Measurements from ENCODE around the gene AP5M1. TPM values are rescaled to one million over a fixed set of nuclear protein-coding genes. Genes with fewer than 3 reads are reported as not detected.

The AP5M1 gene
- total and polyA plus RNA-seq, 2 of the 13 experiments (the other 11 are each of a cell fraction or from before 2014, with no cell fraction given), result 14.8 to 35.0 TPM

DNA sequence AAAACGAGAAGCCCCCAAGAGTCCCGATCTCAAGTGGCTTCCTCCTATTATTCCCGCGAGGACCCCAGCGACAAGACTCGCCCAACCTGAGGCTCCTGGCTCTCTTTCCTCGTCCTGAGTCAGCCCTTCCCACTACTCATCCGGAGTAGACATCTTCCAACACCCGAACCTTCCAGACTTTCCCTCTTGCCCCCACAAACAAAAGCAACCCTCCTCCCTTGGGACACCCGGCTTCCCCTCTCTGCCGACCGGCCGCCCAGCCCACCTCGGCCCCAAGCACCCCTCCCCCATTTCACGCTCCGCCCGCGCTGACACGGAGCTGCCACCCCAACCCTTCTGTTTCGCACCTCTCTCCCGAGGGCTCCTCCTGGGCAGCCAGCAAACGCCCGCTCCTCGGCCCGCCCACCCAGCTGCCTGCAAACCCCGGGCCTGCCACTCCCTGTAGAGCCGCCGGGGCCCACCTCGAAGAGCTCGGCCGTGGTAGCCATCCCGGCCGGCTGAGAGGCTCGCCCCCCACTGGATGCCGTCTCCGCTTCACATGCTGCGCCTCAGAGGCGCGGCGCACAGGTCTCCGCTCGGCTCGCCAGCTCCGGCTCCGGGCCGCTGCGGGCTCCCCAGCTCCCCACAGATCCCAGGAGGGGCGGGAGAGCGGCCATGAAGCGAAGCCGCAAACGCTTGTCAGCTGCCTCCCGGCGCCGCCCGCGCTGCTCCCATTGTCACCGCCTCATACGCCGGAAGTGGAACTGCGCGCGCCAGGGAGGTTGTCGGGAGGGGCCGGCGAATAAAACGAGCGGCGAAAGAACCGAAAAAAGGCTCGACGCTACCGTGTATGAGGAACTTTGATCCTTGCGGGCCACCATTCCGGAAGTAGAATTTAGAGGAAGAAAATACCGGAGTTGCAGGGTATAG is at the start of gene AP5M1, which contains the start of gene EXOC5 (continued):
- no peak for TF ChIP-seq WIZ (CRISPR knock-in tag; IDR thresholded peaks at IDR 0.05)
- TF ChIP-seq NCOA2 (CRISPR knock-in tag; IDR thresholded peaks at IDR 0.05), result peak; percentile 54; the same call in 1 of the 2 replicates
- TF ChIP-seq ZNF747 (CRISPR knock-in tag; IDR thresholded peaks at IDR 0.05; ENCODE audit: borderline replicate concordance), result 0 out of 2 replicates have a peak, but pooled peaks have one; percentile 60
- TF ChIP-seq, protein P1, sequence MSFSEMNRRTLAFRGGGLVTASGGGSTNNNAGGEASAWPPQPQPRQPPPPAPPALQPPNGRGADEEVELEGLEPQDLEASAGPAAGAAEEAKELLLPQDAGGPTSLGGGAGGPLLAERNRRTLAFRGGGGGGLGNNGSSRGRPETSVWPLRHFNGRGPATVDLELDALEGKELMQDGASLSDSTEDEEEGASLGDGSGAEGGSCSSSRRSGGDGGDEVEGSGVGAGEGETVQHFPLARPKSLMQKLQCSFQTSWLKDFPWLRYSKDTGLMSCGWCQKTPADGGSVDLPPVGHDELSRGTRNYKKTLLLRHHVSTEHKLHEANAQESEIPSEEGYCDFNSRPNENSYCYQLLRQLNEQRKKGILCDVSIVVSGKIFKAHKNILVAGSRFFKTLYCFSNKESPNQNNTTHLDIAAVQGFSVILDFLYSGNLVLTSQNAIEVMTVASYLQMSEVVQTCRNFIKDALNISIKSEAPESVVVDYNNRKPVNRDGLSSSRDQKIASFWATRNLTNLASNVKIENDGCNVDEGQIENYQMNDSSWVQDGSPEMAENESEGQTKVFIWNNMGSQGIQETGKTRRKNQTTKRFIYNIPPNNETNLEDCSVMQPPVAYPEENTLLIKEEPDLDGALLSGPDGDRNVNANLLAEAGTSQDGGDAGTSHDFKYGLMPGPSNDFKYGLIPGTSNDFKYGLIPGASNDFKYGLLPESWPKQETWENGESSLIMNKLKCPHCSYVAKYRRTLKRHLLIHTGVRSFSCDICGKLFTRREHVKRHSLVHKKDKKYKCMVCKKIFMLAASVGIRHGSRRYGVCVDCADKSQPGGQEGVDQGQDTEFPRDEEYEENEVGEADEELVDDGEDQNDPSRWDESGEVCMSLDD (CRISPR knock-in tag; IDR thresholded peaks at IDR 0.05; ENCODE audit: borderline replicate concordance), result no peak; the same call in 1 of the 2 replicates
- TF ChIP-seq SRSF4 (IDR thresholded peaks at IDR 0.05; ENCODE audit: low read depth, low read length, poor library complexity, severe bottlenecking), result no peak
- TF ChIP-seq PBX2 (CRISPR knock-in tag; IDR thresholded peaks at IDR 0.05), result no peak
- TF ChIP-seq CHCHD3 (CRISPR knock-in tag; IDR thresholded peaks at IDR 0.05), result no peak
- no peak for TF ChIP-seq HHEX (CRISPR knock-in tag; IDR thresholded peaks at IDR 0.05)
- TF ChIP-seq, protein P2, sequence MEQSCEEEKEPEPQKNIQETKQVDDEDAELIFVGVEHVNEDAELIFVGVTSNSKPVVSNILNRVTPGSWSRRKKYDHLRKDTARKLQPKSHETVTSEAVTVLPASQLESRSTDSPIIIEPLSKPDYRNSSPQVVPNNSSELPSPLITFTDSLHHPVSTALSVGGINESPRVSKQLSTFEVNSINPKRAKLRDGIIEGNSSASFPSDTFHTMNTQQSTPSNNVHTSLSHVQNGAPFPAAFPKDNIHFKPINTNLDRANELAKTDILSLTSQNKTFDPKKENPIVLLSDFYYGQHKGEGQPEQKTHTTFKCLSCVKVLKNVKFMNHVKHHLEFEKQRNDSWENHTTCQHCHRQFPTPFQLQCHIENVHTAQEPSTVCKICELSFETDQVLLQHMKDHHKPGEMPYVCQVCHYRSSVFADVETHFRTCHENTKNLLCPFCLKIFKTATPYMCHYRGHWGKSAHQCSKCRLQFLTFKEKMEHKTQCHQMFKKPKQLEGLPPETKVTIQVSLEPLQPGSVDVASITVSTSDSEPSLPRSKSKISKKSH (CRISPR knock-in tag; IDR thresholded peaks at IDR 0.05; ENCODE audit: borderline replicate concordance), result peak; percentile 51; the same call in 1 of the 2 replicates
- no peak for TF ChIP-seq ZBTB26 (CRISPR knock-in tag; IDR thresholded peaks at IDR 0.05; ENCODE audit: borderline replicate concordance)
- TF ChIP-seq ZFP36 (IDR thresholded peaks at IDR 0.05; ENCODE audit: borderline replicate concordance, low read depth, low read length, partially characterized antibody), result no peak
- TF ChIP-seq ZNF12 (CRISPR knock-in tag; IDR thresholded peaks at IDR 0.05), result peak; percentile 15; the same call in 1 of the 2 replicates
- TF ChIP-seq ZMYM4 (CRISPR knock-in tag; IDR thresholded peaks at IDR 0.05), result peak; percentile 77
- TF ChIP-seq ZNF329 (CRISPR knock-in tag; IDR thresholded peaks at IDR 0.05; ENCODE audit: low read depth), result peak; percentile 29; the same call in 1 of the 2 replicates
- TF ChIP-seq GFI1 (CRISPR knock-in tag; IDR thresholded peaks at IDR 0.05; ENCODE audit: borderline replicate concordance), result no peak
- TF ChIP-seq, protein P3, sequence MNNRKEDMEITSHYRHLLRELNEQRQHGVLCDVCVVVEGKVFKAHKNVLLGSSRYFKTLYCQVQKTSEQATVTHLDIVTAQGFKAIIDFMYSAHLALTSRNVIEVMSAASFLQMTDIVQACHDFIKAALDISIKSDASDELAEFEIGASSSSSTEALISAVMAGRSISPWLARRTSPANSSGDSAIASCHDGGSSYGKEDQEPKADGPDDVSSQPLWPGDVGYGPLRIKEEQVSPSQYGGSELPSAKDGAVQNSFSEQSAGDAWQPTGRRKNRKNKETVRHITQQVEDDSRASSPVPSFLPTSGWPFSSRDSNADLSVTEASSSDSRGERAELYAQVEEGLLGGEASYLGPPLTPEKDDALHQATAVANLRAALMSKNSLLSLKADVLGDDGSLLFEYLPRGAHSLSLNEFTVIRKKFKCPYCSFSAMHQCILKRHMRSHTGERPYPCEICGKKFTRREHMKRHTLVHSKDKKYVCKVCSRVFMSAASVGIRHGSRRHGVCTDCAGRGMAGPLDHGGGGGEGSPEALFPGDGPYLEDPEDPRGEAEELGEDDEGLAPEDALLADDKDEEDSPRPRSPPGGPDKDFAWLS (CRISPR knock-in tag; IDR thresholded peaks at IDR 0.05; ENCODE audit: borderline replicate concordance), result no peak
- no peak for TF ChIP-seq TBP (CRISPR knock-in tag; IDR thresholded peaks at IDR 0.05)
- TF ChIP-seq ZNF616 (CRISPR knock-in tag; IDR thresholded peaks at IDR 0.05; ENCODE audit: low read depth), result no peak
- no peak for TF ChIP-seq REXO4 (CRISPR knock-in tag; IDR thresholded peaks at IDR 0.05; ENCODE audit: borderline replicate concordance)
- TF ChIP-seq ZNF180 (CRISPR knock-in tag; IDR thresholded peaks at IDR 0.05; ENCODE audit: borderline replicate concordance, low read depth), result no peak
